Measurements from ENCODE around the gene GPR137.

GPR137 gene

DNA sequence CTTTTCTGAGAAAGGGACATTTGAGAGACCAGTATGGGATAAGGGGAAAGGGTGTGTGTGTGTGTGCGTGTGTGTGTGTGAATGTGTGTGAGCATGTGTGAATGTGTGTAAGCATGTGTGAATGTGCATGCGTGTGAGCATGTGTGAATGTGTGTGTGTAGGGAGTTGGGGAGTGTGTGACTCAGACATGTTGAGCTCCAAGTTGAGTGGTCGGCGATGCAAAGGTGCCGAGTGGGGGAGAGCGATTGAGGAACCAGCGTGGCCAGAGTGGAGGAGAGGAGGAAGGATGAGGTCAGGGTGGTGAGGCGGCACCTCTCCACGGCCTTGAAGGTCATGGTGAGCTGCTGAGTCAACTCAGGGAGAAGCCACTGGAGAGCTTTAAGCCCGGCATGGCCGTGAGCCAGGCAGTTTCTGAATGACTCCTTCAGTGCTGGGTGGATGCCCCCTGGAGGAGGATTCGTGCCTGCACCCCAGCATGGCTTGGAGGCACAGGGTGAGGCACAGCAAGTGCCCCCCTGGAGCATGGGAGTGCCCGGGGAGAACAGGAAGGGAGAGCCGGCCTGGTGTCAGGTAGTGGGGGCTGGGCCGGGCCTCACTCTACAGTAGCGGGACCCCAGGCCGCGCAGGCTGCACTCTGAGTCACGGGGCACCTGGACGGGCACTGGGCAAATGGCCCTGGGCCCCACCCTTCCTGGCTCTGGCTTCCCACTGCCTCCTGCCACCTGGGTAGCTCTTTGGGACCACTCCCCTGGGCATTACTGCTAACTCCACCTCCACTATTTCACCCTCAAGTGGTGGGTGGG lies 46.1 kb downstream of the GPR137 start (continued):
- TF ChIP-seq, protein P1, sequence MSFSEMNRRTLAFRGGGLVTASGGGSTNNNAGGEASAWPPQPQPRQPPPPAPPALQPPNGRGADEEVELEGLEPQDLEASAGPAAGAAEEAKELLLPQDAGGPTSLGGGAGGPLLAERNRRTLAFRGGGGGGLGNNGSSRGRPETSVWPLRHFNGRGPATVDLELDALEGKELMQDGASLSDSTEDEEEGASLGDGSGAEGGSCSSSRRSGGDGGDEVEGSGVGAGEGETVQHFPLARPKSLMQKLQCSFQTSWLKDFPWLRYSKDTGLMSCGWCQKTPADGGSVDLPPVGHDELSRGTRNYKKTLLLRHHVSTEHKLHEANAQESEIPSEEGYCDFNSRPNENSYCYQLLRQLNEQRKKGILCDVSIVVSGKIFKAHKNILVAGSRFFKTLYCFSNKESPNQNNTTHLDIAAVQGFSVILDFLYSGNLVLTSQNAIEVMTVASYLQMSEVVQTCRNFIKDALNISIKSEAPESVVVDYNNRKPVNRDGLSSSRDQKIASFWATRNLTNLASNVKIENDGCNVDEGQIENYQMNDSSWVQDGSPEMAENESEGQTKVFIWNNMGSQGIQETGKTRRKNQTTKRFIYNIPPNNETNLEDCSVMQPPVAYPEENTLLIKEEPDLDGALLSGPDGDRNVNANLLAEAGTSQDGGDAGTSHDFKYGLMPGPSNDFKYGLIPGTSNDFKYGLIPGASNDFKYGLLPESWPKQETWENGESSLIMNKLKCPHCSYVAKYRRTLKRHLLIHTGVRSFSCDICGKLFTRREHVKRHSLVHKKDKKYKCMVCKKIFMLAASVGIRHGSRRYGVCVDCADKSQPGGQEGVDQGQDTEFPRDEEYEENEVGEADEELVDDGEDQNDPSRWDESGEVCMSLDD (tag by site-specific recombination; IDR thresholded peaks at IDR 0.05) = no peak
- TF ChIP-seq ZNF654 (tag by site-specific recombination; IDR thresholded peaks at IDR 0.05; ENCODE audit: low read depth) = 0 out of 2 replicates have a peak, but pooled peaks have one; percentile 5
- TF ChIP-seq, protein P2, sequence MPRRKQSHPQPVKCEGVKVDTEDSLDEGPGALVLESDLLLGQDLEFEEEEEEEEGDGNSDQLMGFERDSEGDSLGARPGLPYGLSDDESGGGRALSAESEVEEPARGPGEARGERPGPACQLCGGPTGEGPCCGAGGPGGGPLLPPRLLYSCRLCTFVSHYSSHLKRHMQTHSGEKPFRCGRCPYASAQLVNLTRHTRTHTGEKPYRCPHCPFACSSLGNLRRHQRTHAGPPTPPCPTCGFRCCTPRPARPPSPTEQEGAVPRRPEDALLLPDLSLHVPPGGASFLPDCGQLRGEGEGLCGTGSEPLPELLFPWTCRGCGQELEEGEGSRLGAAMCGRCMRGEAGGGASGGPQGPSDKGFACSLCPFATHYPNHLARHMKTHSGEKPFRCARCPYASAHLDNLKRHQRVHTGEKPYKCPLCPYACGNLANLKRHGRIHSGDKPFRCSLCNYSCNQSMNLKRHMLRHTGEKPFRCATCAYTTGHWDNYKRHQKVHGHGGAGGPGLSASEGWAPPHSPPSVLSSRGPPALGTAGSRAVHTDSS (tag by site-specific recombination; IDR thresholded peaks at IDR 0.05) = no peak
- no peak for TF ChIP-seq MZF1 (tag by site-specific recombination; IDR thresholded peaks at IDR 0.05; ENCODE audit: borderline replicate concordance)
- no peak for TF ChIP-seq YY1 (tag by site-specific recombination; IDR thresholded peaks at IDR 0.05)
- peak; percentile 49; the same call in 1 of the 2 replicates for TF ChIP-seq ZNF423 (tag by site-specific recombination; IDR thresholded peaks at IDR 0.05)
- TF ChIP-seq, protein P3, sequence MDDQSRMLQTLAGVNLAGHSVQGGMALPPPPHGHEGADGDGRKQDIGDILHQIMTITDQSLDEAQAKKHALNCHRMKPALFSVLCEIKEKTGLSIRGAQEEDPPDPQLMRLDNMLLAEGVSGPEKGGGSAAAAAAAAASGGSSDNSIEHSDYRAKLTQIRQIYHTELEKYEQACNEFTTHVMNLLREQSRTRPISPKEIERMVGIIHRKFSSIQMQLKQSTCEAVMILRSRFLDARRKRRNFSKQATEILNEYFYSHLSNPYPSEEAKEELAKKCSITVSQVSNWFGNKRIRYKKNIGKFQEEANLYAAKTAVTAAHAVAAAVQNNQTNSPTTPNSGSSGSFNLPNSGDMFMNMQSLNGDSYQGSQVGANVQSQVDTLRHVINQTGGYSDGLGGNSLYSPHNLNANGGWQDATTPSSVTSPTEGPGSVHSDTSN (CRISPR knock-in tag; IDR thresholded peaks at IDR 0.05) = no peak
- TF ChIP-seq SCRT2 (tag by site-specific recombination; IDR thresholded peaks at IDR 0.05) = 0 out of 2 replicates have a peak, but pooled peaks have one; percentile 24
- TF ChIP-seq ZFP69B (tag by site-specific recombination; IDR thresholded peaks at IDR 0.05) = no peak
- no peak for TF ChIP-seq ZNF335 (tag by site-specific recombination; conservative IDR thresholded peaks at IDR 0.05)
- TF ChIP-seq ZSCAN30 (tag by site-specific recombination; IDR thresholded peaks at IDR 0.05) = no peak
- TF ChIP-seq ZNF514 (tag by site-specific recombination; IDR thresholded peaks at IDR 0.05) = no peak
- TF ChIP-seq, protein P4, sequence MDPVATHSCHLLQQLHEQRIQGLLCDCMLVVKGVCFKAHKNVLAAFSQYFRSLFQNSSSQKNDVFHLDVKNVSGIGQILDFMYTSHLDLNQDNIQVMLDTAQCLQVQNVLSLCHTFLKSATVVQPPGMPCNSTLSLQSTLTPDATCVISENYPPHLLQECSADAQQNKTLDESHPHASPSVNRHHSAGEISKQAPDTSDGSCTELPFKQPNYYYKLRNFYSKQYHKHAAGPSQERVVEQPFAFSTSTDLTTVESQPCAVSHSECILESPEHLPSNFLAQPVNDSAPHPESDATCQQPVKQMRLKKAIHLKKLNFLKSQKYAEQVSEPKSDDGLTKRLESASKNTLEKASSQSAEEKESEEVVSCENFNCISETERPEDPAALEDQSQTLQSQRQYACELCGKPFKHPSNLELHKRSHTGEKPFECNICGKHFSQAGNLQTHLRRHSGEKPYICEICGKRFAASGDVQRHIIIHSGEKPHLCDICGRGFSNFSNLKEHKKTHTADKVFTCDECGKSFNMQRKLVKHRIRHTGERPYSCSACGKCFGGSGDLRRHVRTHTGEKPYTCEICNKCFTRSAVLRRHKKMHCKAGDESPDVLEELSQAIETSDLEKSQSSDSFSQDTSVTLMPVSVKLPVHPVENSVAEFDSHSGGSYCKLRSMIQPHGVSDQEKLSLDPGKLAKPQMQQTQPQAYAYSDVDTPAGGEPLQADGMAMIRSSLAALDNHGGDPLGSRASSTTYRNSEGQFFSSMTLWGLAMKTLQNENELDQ (tag by site-specific recombination; IDR thresholded peaks at IDR 0.05; ENCODE audit: low read depth) = no peak
- no peak for TF ChIP-seq ZNF544 (tag by site-specific recombination; IDR thresholded peaks at IDR 0.05)
- TF ChIP-seq, protein P5, sequence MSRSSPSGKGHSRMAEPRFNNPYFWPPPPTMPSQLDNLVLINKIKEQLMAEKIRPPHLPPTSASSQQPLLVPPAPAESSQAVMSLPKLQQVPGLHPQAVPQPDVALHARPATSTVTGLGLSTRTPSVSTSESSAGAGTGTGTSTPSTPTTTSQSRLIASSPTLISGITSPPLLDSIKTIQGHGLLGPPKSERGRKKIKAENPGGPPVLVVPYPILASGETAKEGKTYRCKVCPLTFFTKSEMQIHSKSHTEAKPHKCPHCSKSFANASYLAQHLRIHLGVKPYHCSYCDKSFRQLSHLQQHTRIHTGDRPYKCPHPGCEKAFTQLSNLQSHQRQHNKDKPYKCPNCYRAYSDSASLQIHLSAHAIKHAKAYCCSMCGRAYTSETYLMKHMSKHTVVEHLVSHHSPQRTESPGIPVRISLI (tag by site-specific recombination; IDR thresholded peaks at IDR 0.05) = no peak
- TF ChIP-seq ZNF169 (tag by site-specific recombination; IDR thresholded peaks at IDR 0.05) = no peak
- TF ChIP-seq ZNF24 (tag by site-specific recombination; IDR thresholded peaks at IDR 0.05) = no peak
- TF ChIP-seq ZNF530 (tag by site-specific recombination; IDR thresholded peaks at IDR 0.05; ENCODE audit: low read depth) = no peak
- no peak for TF ChIP-seq ZNF785 (tag by site-specific recombination; IDR thresholded peaks at IDR 0.05)
- TF ChIP-seq, protein P6, sequence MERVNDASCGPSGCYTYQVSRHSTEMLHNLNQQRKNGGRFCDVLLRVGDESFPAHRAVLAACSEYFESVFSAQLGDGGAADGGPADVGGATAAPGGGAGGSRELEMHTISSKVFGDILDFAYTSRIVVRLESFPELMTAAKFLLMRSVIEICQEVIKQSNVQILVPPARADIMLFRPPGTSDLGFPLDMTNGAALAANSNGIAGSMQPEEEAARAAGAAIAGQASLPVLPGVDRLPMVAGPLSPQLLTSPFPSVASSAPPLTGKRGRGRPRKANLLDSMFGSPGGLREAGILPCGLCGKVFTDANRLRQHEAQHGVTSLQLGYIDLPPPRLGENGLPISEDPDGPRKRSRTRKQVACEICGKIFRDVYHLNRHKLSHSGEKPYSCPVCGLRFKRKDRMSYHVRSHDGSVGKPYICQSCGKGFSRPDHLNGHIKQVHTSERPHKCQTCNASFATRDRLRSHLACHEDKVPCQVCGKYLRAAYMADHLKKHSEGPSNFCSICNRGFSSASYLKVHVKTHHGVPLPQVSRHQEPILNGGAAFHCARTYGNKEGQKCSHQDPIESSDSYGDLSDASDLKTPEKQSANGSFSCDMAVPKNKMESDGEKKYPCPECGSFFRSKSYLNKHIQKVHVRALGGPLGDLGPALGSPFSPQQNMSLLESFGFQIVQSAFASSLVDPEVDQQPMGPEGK (tag by site-specific recombination; IDR thresholded peaks at IDR 0.05) = no peak
- no peak for TF ChIP-seq ZNF132 (tag by site-specific recombination; IDR thresholded peaks at IDR 0.05; ENCODE audit: borderline replicate concordance)
- no peak for TF ChIP-seq ZNF473 (tag by site-specific recombination; IDR thresholded peaks at IDR 0.05)
- TF ChIP-seq ZNF311 (tag by site-specific recombination; IDR thresholded peaks at IDR 0.05; ENCODE audit: borderline replicate concordance) = no peak
- TF ChIP-seq ZNF747 (tag by site-specific recombination; IDR thresholded peaks at IDR 0.05) = no peak
- TF ChIP-seq, protein P7, sequence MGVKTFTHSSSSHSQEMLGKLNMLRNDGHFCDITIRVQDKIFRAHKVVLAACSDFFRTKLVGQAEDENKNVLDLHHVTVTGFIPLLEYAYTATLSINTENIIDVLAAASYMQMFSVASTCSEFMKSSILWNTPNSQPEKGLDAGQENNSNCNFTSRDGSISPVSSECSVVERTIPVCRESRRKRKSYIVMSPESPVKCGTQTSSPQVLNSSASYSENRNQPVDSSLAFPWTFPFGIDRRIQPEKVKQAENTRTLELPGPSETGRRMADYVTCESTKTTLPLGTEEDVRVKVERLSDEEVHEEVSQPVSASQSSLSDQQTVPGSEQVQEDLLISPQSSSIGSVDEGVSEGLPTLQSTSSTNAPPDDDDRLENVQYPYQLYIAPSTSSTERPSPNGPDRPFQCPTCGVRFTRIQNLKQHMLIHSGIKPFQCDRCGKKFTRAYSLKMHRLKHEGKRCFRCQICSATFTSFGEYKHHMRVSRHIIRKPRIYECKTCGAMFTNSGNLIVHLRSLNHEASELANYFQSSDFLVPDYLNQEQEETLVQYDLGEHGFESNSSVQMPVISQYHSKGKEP (tag by site-specific recombination; IDR thresholded peaks at IDR 0.05) = no peak
